ENCODE measurements around the gene KCNQ1.

Gene KCNQ1

GRCh38 chr11:2708757-2709281, 264.0 kb downstream of the KCNQ1 start:
- DNase-seq, result no peak

GRCh38 chr11:2709429-2709828, 264.6 kb downstream of the KCNQ1 start:
- DNase-seq, result no peak

GRCh38 chr11:2711161-2711560, 266.4 kb downstream of the KCNQ1 start:
- DNase-seq, result no peak

- DNase-seq, result no peak
Measured at GRCh38 chr11:2713094-2713493, 268.3 kb downstream of the KCNQ1 start.

- no peak for DNase-seq
Measured at GRCh38 chr11:2713661-2714462, 269.1 kb downstream of the KCNQ1 start.

- DNase-seq, result no peak
Measured at GRCh38 chr11:2714463-2714800, 269.6 kb downstream of the KCNQ1 start.

- DNase-seq, result no peak
Measured at GRCh38 chr11:2714871-2715270, 270.1 kb downstream of the KCNQ1 start.

- DNase-seq, result no peak
Measured at GRCh38 chr11:2715716-2716350, 271.0 kb downstream of the KCNQ1 start.

GRCh38 chr11:2716376-2717095, 271.7 kb downstream of the KCNQ1 start:
- DNase-seq, result no peak

GRCh38 chr11:2717561-2718325, 272.9 kb downstream of the KCNQ1 start:
- no peak for DNase-seq

- DNase-seq, result no peak
Measured at GRCh38 chr11:2718817-2719438, 274.1 kb downstream of the KCNQ1 start.

- DNase-seq, result no peak
Measured at GRCh38 chr11:2719831-2720590, 275.2 kb downstream of the KCNQ1 start.

- DNase-seq, result no peak
Measured at GRCh38 chr11:2721210-2721916, 276.6 kb downstream of the KCNQ1 start.

GRCh38 chr11:2722955-2723354, 278.1 kb downstream of the KCNQ1 start:
- DNase-seq, result no peak

- DNase-seq, result no peak
Measured at GRCh38 chr11:2724104-2724503, 279.3 kb downstream of the KCNQ1 start.

- no peak for DNase-seq
Measured at GRCh38 chr11:2724653-2725367, 280.0 kb downstream of the KCNQ1 start.

GRCh38 chr11:2725368-2726300, 280.8 kb downstream of the KCNQ1 start:
- DNase-seq, result no peak

GRCh38 chr11:2726964-2727363, 282.2 kb downstream of the KCNQ1 start:
- DNase-seq, result no peak

GRCh38 chr11:2728128-2728662, 283.4 kb downstream of the KCNQ1 start:
- DNase-seq, result no peak
